GF-D8 (cell line): ENCODE measurements around the gene PRKCQ.

Experiments used
- DNase-seq: peaks from one replicate; lab custom pipeline; 2025; lab: John Stamatoyannopoulos, UW

Gene PRKCQ

DNA sequence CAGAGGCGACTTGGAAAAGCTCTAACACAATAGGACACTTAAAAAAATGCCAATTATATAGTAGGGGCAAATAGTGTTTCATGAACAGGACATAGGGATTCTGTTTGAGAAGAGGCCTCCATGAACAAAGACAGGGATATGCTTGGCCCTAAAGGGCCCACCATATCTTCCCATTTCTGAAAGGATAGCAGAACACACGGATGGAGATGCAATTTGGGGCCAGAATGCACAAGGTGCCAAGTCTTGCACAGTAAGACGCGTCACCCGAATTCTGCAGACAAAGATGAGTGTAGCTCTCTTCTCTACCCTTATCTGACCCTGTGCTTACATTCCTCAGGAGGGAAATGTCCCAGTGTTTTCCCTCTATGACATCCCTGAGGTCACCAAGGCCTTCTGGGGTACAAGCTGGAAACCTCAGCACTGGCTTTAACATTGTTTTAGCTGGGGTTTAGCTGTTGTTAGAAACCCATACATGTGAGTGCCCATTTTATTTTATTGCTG is 12.8 kb downstream of the PRKCQ start:
- no peak for DNase-seq

- DNase-seq = no peak
Measured at GRCh38 chr10:6565588-6565987, 14.5 kb downstream of the PRKCQ start.

- no peak for DNase-seq
Measured at GRCh38 chr10:6564367-6564766, 15.7 kb downstream of the PRKCQ start.

DNA sequence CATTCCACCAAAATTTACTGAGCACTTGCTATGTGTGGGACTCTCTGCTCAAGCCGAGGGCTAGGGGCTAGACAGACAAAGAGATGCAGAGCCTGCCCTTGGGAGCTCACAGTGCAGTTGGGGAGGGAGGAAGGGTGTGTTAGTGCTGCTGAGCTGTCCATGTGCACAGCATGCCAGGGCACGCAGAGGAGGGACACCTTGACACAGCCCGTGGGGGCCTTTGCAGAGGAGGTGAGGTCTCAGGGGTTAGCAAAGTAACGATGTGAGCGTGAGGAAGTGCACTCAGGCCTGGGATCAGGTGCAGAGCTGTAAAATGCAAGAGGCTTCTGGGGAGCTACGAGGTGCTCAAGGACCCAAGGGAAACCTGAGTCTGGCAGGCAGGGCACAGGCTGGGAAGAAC is 16.3 kb downstream of the PRKCQ start:
- no peak for DNase-seq

DNA sequence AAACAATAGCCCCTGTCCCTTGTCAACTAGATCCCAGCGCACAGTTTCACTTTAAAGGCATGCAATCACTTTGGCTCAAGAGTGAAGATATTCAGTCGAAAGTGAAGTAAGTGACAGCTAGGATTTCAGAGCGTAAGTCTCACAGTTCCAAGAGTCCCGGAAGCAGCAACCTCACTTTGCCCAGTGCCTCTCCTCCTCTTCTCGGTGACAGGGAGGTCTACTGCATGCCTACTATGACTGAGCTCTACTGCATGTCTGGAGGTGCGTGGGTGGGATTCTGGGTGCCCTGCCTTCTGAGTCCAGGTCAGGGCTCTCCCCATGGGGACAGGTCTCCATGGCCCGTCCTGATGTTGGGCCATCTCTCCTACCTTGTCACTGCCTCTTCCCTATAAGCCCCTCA is 17.0 kb downstream of the PRKCQ start:
- no peak for DNase-seq

DNA sequence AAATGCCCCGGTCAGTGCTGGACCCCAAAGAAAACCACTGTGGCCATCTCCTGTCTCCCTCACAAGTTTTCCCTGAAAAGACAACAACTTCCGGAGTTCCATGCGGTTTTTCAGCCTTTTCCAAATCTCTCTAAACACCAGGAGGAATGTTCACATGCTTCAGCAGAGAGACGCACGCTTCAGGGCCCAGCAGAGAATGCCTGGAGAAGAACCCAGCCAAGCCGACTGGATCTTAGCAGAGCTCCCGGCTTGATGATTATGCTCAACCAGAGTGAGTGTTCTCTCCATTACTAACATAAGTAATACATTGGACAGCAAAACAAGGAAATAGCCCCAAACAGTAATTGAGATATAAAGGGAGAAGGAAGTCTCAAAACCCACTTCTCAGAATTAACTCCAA is 17.9 kb downstream of the PRKCQ start:
- DNase-seq = no peak

- DNase-seq = no peak
Measured at GRCh38 chr10:6561552-6561951, 18.5 kb downstream of the PRKCQ start.

GRCh38 chr10:6558759-6559461 is 21.2 kb downstream of the PRKCQ start:
- no peak for DNase-seq

- no peak for DNase-seq
Measured at GRCh38 chr10:6558272-6558671, 21.8 kb downstream of the PRKCQ start.

DNA sequence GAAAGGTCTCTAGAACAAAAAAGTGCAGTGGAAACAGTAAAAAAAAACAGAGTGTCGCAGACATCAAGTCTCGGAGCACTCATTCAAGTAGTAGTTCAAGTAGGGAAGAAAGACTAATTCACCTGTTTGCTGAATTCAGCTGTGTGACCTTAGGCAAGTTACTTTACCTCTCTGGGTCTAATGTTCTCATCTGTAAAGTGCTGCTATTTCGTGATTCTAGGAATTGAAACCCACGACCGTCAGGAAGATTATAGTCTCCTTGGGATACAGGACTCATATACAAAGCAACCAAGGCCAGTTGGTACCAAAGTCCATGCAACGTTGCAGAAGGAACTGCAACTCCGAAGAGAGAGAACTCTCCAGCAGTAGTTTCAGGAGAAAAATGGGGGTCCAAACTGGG is 26.1 kb downstream of the PRKCQ start:
- DNase-seq = no peak

DNA sequence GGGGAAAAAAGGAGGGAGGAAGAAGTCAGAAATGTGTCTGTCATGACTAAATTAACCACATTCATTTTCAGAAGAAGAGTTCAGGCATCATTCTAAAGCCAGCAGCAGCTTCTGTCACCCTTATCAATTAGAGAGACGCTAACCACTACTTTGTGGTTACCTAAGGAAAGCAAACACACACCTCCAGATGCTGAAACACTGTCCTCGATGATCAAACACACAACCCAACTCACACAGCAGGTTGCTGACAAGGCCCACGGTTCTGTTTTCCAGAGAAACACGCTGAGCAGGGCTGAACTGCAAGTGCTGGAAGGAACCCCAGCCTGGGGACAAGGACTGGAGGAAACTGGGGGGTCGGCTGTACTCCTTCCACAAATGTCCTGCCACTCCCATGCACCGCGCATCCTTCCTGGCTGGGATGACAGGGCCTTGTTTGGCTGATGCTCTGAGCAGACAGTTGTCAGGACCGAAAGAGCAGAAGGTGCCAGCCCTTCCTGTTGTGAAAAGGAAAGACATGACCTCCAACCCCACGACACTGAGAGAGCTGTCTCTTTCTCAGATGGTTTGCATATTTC is 36.6 kb downstream of the PRKCQ start:
- DNase-seq = no peak

GRCh38 chr10:6542999-6543430 is 37.1 kb downstream of the PRKCQ start:
- no peak for DNase-seq

GRCh38 chr10:6539833-6540232 is 40.2 kb downstream of the PRKCQ start:
- no peak for DNase-seq

DNA sequence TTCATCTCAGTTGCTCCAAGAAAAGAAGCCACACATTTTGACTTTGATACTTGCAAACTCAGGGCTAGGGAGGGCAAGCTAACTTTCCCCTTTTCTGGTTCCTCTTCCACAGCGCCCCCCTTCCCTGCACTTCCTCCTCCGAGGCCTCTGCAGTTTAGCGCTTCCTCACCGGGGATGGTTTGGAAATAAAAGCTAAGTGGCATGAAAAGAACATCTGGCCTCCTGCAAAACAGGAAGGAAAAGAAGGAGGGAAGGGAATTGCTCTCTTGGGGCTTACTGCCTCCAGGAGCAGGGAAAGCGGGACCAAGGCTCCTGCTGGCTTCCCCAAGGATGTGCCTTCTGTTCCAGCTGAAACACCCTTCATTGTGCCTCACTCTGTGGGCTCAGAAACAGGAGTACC is 42.3 kb downstream of the PRKCQ start:
- peak; percentile 63 for DNase-seq

DNA sequence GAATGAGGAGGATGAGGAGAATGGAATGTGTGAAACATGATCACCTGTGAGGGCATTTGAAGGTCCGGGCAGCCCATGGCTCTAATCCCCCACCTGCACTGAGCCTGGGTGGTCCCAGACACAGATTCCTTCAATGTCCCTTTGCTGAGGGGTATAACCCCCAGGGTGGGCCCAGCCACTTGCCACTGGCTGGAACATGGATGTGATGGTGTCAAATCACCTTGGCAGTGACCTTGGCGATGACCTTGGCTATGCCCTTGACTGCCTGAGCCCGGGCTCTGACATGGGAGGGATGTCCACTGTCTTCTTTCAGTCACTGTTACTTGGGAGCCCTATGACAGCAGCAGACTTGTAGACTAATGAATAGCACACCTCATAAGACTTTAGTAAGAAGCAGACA is 44.0 kb downstream of the PRKCQ start:
- no peak for DNase-seq

DNA sequence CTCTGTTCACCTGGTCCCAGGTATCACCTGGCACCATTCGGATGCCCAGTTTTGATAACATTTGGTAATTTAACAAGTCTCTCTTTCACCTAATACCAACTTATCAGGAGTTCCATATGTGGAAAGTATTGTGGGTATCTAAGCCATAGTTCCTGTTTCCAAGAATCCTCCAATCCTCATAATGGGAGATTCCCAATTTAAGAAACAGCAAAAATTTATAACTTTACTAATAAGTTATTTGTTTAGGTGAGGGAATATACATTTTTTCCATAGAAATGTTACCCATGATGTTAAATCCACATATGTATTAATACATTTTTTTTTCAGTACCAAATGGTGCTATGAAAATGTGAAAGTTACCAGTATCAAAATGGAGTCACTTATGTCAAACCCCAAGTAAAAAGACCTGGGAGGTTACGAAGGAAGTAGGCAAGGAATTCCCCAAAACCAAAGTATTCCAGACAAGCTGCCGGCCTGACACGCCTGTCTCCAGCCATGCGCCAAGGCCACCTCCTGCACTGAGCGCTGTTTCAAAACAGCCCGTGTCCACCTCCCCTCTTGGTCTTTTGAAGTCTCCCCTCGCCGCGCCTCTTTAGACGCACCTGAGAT is 44.8 kb downstream of the PRKCQ start:
- no peak for DNase-seq

DNA sequence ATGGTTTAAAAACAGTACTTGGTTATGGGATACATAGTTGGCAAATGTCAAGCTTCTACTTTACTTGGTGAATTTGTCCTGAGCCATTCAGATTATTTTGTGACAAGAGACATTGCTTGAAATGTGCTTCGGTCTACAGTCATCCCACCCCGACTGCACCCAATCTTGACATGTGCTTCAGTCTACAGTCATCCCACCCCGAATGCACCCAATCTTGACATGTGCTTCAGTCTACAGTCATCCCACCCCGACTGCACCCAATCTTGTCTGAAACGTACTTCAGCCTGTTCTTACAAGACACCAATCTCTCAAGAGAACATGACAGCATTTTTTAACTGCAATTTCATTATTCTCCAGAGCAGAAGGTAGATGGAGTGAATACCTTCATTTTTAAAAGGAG is 47.8 kb downstream of the PRKCQ start:
- no peak for DNase-seq

DNA sequence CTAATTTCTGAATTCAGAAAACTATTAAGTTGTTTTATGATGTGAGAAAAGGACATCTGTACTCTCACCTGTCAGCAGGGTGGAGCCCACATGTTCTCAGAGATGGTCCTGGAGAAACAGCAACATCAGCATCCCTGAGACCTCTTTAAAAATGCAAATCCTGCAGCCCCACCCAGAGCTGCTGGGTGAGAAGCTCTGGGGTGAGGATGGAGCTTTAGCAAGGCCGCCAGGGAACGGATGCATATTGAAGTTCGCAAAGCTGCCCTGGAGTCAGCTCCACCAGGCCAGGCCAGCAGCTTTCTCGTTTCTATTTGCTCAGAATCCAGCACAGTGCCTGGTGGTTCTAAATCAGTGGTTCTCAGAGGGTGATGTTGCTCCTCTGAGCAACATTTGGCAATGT is 49.1 kb downstream of the PRKCQ start:
- DNase-seq = no peak

DNA sequence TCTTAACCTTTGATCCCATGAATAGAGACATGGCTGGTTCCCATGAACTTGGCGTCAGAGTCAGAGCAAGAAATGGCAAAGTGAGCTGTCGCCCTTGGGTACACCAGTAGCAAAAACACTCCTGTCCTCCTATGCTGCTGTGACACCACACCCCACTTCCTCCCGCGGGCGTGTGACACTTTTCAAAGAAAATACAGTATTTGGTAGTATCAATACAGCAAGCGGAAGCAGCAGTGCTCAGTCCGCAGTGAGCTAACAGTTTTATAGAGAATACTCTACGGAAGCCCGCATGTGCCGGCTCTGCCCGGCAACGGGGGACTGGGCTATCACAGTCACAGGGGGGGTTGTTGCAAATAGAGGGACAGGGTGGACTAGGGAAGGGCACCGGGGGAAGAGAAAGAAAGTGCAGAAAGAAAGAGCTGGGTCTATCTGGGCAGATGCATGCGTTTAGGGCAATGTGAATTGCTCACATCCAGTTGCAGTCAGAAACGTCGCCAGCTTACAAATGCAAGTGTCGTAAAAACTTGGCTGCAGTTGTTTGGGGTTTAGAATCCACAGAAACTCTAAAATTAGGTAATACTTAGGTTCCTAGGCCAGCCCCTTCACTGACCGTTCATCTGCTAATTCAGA is 49.8 kb downstream of the PRKCQ start:
- no peak for DNase-seq

DNA sequence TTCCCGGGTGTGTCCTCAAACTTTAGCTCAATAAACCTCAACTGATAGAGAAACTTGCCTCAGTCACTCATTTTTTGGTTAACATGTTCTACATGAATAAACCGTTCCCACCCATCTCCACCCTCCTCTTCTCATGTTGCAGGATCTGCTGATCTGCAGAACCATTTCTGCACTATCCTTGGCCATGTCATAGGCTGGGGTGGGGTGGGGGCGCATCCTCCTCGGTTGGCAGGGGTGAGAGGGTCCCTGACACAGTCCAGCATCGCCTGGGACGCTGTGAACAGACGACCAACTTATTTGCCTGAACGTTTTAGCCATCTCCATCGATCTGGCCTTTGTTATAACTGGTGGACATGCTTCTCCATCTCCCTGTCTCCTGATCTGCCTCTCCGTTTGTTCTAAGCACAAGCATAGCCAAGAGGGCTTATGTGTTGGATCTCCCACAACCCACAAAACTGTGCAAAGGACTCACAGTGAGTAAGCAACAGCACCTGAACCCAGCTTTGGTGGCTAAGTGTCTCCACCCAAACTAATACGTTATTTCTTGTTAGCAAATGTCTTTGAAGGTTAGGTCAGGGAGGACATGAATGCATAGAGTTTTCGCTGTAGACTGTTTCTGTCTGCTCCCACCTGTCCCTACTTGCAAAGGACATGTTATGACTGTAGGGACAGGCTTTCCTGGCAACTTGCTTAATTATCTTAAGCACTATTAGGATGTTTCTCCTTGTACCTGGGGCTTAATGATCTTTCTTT is 51.7 kb downstream of the PRKCQ start:
- DNase-seq = no peak

GRCh38 chr10:6525599-6526165 is 54.4 kb downstream of the PRKCQ start:
- DNase-seq = no peak

DNA sequence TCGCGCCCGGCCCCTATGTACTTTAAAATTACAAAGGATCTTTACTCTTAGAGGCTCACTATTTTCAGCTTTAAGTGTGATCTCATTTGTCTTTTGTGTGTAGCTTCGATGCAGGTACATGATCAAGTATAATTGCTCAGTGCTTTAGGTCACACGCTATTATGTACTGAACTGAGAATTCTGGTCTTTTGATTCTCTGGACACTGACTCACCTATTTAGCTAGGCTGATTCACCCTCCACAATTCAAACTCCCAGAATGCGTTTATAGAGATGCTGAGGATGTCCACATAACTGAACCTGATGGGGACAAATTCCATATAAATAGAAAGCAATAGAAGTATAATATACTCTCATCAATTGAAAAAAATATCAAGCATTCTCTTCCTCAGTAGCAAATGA is 57.8 kb downstream of the PRKCQ start:
- DNase-seq = no peak
